RCC 7860 (cell line): ENCODE data around the gene PDCL2.
"Not testable (repeated sequence)": the region's sequence is repeated elsewhere in the genome, so short reads cannot be mapped to it uniquely, and the experiment has no call there.

Experiments used
- DNase-seq: peaks from one replicate; pipeline ENCODE4 v3.0.0-alpha.2; 2015; ENCODE audit warnings: low spot score
- FAIRE-seq: peaks from 2 replicates; lab custom pipeline; 2012; peaks lifted over from hg19 to GRCh38; lab: Jason Lieb, UNC

The PDCL2 gene

DNA sequence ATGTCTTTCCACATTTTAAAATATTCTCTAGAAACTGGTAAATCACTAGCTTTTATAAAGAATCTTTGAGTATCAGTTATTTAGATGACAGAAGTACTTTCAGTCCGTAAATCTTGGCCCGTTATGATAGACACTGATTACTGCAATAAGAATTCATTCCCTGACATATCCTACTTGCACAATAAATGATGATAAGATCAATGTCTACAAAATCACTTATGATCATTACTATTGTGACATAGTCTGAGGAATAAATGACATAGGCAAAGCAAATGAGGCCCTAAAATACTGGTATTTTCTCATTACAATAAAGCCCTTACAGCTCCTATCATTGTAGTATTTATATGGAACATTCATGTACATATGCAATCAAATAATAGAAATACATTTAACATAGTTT is 6.6 kb upstream of the PDCL2 start:
- DNase-seq (no peak), FAIRE-seq (no peak)

GRCh38 chr4:55588160-55588559 is 3.9 kb downstream of the PDCL2 start:
- FAIRE-seq (no peak), DNase-seq (no peak)

DNA sequence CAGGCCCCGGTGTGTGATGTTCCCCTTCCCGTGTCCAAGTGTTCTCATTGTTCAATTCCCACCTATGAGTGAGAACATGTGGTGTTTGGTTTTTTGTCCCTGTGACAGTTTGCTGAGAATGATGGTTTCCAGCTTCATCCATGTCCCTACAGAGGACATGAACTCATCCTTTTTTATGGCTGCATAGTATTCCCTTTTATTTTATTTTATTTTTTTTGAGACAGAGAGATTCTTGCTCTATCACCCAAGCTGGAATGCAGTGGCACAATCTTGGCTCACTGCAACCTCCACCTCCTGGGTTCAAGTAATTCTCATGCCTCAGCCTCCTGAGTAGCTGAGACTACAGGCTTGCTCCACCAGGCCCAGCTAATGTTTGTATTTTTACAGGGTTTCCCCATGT is 9.3 kb downstream of the PDCL2 start:
- FAIRE-seq, DNase-seq: not testable (repeated sequence)

DNA sequence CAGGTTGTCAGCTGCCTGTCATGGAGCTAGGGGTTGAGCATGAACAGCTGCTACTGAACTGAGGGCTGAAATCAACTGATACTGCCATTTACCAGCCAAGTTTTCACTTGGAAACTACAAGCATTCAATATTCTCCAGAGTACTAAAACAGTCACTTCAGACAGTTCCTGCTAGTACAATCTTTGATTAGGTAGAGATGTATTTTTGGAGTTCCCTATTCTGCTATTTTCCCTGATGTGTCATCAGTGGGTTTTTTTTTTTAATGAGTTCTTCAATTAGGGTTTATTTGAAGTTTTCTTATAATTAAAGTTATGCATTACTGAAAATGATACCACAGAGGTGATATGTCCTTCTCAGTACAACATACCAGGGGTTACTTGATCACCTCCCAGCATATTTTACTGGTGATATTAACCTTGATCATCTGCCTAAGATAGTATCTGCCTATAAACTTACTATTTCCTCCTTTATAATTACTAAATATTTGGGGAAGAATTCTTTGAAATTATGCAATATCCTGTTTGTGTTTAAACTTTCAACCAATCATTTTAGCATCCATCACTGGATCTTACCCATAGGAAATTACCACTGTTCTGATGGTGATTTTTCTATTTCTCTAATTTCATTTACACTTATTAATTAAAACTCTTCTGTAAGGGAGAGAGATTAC is 13.6 kb downstream of the PDCL2 start:
- FAIRE-seq (no peak), DNase-seq (no peak)

- no peak for FAIRE-seq
These were observed 16.5 kb downstream of the PDCL2 start for GRCh38 chr4:55575513-55575912.

GRCh38 chr4:55574252-55574651 is 17.8 kb downstream of the PDCL2 start:
- DNase-seq (no peak), FAIRE-seq (no peak)

More at GRCh38 chr4:55575513-55575912, 16.5 kb downstream of the PDCL2 start:
- no peak for DNase-seq

DNA sequence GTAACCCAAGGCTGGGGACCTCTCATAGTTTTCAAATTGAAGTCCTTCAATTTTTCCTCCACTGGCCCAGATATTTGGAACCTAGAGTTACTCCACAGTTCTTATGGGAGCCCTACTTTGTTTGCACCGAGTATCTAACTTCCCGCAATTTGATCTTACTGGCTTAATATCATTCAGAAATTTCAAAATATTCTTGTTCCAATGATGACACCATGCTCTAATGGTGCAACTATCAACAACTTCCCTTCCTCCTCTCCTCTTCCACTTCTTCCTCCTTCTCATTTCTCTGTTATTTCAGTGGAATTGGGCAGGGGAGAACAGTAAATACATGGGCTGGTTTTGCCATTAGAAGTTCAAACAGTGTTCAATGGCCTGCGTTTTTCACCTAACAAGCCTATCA is 20.2 kb downstream of the PDCL2 start:
- FAIRE-seq (no peak), DNase-seq (no peak)

DNA sequence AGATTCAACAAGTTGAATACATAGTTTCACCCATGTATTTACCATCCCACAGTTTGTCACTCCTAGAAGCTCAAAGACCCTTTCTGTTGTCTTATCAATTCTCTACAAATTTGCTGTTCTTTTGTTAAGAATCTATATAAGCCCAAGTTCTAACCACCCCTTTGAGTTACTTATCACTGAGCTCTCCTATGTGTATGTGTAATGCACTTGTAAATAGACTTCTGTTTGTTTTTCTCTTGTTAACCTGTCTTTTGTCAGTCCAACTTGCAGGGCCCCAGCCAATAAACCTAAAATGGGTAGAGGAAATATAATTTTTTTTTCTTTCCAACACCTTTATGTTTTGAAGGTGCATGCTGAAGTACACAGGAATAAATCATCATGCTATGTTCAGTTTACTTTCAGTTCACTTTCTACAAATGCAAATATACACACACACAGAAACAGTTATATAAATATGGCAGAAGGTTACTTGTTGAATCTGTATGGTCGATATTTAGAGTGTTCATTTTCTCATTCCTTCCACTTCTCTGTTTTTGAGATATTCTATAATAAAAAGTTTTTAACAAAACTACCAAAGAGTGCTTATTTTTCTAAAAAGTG is 23.0 kb downstream of the PDCL2 start:
- FAIRE-seq (no peak), DNase-seq (no peak)

- no peak for FAIRE-seq
- no peak for DNase-seq
These were observed 30.2 kb downstream of the PDCL2 start for GRCh38 chr4:55561889-55562288.

DNA sequence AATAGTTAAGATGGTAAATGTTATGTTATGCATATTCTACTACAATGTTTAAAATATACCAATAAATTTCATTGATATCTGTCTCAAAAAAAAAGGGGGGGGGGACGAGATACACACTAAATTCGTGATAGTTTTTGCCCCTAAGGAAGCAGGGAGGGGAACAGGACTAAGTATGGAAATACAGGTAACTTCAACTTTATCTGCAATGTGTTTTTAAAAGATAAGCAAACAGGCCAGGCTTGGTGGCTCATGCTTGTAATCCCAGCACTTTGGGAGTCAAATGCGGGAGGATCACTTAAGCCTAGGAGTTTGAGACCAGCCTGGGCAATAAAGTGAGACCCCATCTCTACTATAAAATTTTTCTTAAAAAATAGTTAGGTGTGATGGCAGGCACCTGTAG is 31.9 kb downstream of the PDCL2 start:
- FAIRE-seq (no peak), DNase-seq (no peak)

GRCh38 chr4:55554453-55555030 is 37.5 kb downstream of the PDCL2 start:
- FAIRE-seq (peak; percentile 75), DNase-seq (peak; percentile 25)

GRCh38 chr4:55553441-55554201 is 38.4 kb downstream of the PDCL2 start:
- FAIRE-seq (no peak), DNase-seq (no peak)

GRCh38 chr4:55551964-55552363 is 40.1 kb downstream of the PDCL2 start:
- DNase-seq, FAIRE-seq: not testable (repeated sequence)

GRCh38 chr4:55549888-55550287 is 42.2 kb downstream of the PDCL2 start:
- peak; percentile 99 for FAIRE-seq
- peak; percentile 94 for DNase-seq

- no peak for DNase-seq
- FAIRE-seq, result no peak
These were observed 44.1 kb downstream of the PDCL2 start for GRCh38 chr4:55547918-55548317.

- peak; percentile 14 for FAIRE-seq
- peak; percentile 35 for DNase-seq
These were observed 44.6 kb downstream of the PDCL2 start for GRCh38 chr4:55547466-55547770.

DNA sequence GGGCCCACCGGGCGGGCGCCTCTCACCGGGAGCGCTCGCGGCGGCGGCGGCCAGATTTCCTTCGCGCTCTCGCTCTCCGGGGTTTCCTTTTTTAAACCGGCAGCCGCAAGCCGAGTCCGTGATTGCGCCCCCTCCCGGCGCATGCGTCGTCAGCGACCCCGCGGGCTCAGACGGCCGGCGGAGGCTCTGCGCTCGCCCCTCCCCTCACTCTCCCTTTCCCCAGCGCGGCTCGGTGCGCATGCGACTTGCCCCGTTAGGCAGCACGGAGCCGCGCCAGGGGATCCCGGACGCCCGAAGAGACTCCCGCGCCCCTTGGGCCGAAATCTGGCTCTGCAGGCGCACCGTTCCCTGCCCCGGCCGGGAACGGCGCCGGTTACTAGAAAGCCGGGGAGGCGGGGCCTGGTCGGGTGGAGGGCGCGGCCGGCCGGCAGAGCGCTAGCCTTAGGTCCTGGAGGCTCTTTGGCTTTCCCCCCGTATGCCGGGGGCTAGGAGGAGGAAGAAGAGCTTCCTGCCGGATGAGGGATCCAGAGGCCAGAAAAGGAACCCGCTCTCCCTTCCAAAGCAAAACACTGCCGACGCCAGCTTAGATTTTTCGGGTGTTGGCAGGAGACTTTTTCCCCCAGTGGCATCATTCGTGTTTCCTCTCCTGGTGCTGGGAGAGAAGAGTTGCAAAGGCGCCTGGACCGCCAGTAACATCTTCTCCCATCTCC is 45.1 kb downstream of the PDCL2 start, which contains the start of gene CLOCK:
CLOCK (minus strand) TSS at position 154 of the 710 bp plus-strand sequence. CDS start 64,124 bp downstream, outside the sequence.
- no peak for FAIRE-seq
- peak; percentile 74 for DNase-seq

DNA sequence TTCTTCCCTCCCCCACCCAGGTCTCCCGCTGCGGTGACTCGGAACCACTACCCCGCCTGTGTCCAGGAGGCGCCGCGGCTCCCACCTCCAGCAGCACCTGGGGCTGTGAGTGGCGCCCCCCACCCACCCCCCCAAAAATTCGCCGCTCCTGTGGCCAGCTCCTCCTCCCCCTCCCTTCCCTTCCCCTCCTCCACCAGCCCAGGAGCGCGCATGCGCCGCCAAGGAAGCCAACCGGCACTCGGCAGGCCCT is 45.6 kb downstream of the PDCL2 start:
- DNase-seq (no peak), FAIRE-seq (no peak)

DNA sequence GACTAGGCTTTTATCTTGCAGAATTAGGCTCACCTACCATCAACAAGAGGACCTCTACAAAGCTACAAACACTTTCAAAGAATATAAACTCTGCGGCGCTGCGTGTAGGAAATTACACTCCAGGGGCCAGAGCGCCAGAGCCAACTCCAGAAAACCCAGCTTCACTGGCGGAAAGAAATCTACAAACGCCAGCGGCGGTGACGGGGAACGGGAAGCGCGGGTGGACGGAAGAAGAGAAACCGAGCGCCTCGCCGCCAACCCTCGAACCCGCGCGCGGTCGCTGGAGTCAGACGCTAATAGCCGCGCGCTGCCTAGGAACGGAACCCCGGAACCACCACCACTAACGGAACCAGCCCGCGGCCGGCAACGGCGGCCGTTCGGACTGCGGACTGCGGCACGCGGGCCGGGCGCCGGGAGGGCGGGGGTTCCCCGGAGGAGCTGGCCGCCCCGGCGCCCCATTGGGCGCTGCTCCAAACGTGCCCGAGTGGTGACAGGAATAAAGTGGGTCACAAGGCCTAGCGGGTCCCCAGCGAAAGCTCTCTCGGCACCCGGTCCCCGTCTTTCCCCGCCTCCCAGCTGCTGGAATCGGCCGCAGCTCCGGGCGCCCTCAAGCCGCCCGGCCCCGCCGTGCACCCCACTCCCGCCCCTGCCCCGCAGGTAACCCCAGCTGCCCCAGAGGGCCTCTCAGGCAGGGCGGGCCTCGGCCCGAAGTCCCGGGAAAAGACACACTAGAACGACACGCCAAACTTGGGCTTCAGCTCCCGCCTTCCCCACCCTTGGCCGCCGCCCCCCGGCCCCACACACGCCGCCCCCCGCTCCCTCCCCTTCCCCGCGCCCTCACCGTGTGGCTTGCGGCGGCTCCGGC is 46.2 kb downstream of the PDCL2 start:
- FAIRE-seq, result no peak
- DNase-seq, result peak; percentile 61

DNA sequence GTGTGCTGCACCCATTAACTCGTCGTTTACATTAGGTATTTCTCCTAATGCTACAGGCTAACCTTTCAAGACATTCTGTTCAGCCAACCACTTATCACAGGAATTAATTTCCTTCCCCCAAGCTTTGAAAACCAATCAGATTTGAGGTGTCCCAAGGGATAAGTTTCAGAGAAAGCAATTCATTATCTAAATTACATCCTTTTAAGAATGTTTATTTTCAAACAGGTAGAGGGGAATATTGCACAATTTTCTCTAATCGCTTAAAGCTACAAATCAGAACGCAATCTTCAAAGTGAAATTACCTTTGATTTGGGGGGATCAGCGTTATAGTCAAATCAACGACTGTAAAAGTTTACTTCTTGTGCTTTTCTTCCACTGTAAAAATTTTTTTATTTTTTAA is 46.9 kb downstream of the PDCL2 start:
- no peak for DNase-seq
- FAIRE-seq, result peak; percentile 72
